Measurements from ENCODE around the gene AFAP1L2.
"Not testable (repeated sequence)": the region's sequence is repeated elsewhere in the genome, so short reads cannot be mapped to it uniquely, and the experiment has no call there.

Gene AFAP1L2

GRCh38 chr10:114337510-114338462, 66.5 kb downstream of the AFAP1L2 start:
- DNase-seq (ENCODE audit: low read depth in 2 of 2), result no peak

- DNase-seq (ENCODE audit: low read depth in 2 of 2), result no peak
Observed at GRCh38 chr10:114336823-114337509, 67.3 kb downstream of the AFAP1L2 start.

- no peak for DNase-seq (ENCODE audit: low read depth in 2 of 2)
Observed at GRCh38 chr10:114335614-114336013, 68.7 kb downstream of the AFAP1L2 start.

GRCh38 chr10:114334301-114334700, 70.0 kb downstream of the AFAP1L2 start:
- DNase-seq (ENCODE audit: low read depth in 2 of 2), result no peak

- DNase-seq (ENCODE audit: low read depth in 2 of 2), result not testable (repeated sequence)
Observed at GRCh38 chr10:114333441-114333840, 70.9 kb downstream of the AFAP1L2 start.

GRCh38 chr10:114332301-114333192, 71.8 kb downstream of the AFAP1L2 start:
- DNase-seq (ENCODE audit: low read depth in 2 of 2), result no peak

GRCh38 chr10:114329634-114330365, 74.5 kb downstream of the AFAP1L2 start:
- no peak for DNase-seq (ENCODE audit: low read depth in 2 of 2)

- DNase-seq (ENCODE audit: low read depth in 2 of 2), result no peak
Observed at GRCh38 chr10:114328874-114329273, 75.4 kb downstream of the AFAP1L2 start.

- DNase-seq (ENCODE audit: low read depth in 2 of 2), result no peak
Observed at GRCh38 chr10:114328441-114328812, 75.9 kb downstream of the AFAP1L2 start.

- DNase-seq (ENCODE audit: low read depth in 2 of 2), result no peak
Observed at GRCh38 chr10:114327537-114328440, 76.5 kb downstream of the AFAP1L2 start.

- no peak for DNase-seq (ENCODE audit: low read depth in 2 of 2)
Observed at GRCh38 chr10:114326795-114327194, 77.5 kb downstream of the AFAP1L2 start.

- no peak for DNase-seq (ENCODE audit: low read depth in 2 of 2)
Observed at GRCh38 chr10:114323023-114323422, 81.3 kb downstream of the AFAP1L2 start.

GRCh38 chr10:114322344-114322743, 82.0 kb downstream of the AFAP1L2 start:
- DNase-seq (ENCODE audit: low read depth in 2 of 2), result no peak

GRCh38 chr10:114320249-114321116, 83.8 kb downstream of the AFAP1L2 start:
- DNase-seq (ENCODE audit: low read depth in 2 of 2), result no peak

- no peak for DNase-seq (ENCODE audit: low read depth in 2 of 2)
Observed at GRCh38 chr10:114319406-114320248, 84.7 kb downstream of the AFAP1L2 start.

GRCh38 chr10:114316744-114317143, 87.6 kb downstream of the AFAP1L2 start:
- DNase-seq (ENCODE audit: low read depth in 2 of 2), result no peak

- DNase-seq (ENCODE audit: low read depth in 2 of 2), result no peak
Observed at GRCh38 chr10:114315566-114316420, 88.5 kb downstream of the AFAP1L2 start.
